H1 (cell line): ENCODE results near the gene GRK5. TPM values are rescaled to one million over a fixed set of nuclear protein-coding genes. Genes with fewer than 3 reads are reported as not detected.

Source experiments
- EGR1 ChIP-seq: IDR thresholded peaks from 2 replicates; pipeline ENCODE4 v1.6.1; 2011; ENCODE audit warnings: low read depth, low read length, borderline replicate concordance
- SIRT6 ChIP-seq: IDR thresholded peaks from one replicate; pipeline ENCODE4 v1.7.1; 2012; ENCODE audit warnings: low read length, inconsistent platforms
- polyA plus RNA-seq, 7 experiments: library from polyadenylated mRNA; depleted of rRNA in 3 of 7; stranded (reverse) in 5 of 7; unstranded in 2 of 7; fragments of >200 nt in 5 of 7; fragments of 200-250 nt in 2 of 7; gene quantifications; 1 replicate in 5 of 7; 2 replicates in 1 of 7; 4 replicates in 1 of 7; pipeline versions ENCODE4 v1.2.1 to v1.2.3, GENCODE V29; 2011 to 2013; ENCODE audit warnings: missing spikeins in 2 of 7, mixed read lengths in 2 of 7
- total RNA-seq: library from RNA; stranded (reverse); fragmentation: NEBNext Ultra II Directional; extraction: Animal tissue kit (Norgen Biotek cat#: 25700); gene quantifications from 2 replicates; pipeline ENCODE4 v1.2.1, GENCODE V29; 2021
- TF ChIP-seq, protein P1 (sequence below): fragments of 300-600 bp; sonication (generic); IDR thresholded peaks from 2 replicates; pipeline ENCODE4 v1.7.1; 2012; ENCODE audit warnings: low read length, moderate library complexity, mild to moderate bottlenecking, inconsistent platforms; ENCODE audit not compliant: insufficient replicate concordance

GRK5 gene
- total and polyA plus RNA-seq, 2 of the 8 experiments (the other 6 are each of a cell fraction or from before 2014, with no cell fraction given): 0.54 to 2.5 TPM

DNA sequence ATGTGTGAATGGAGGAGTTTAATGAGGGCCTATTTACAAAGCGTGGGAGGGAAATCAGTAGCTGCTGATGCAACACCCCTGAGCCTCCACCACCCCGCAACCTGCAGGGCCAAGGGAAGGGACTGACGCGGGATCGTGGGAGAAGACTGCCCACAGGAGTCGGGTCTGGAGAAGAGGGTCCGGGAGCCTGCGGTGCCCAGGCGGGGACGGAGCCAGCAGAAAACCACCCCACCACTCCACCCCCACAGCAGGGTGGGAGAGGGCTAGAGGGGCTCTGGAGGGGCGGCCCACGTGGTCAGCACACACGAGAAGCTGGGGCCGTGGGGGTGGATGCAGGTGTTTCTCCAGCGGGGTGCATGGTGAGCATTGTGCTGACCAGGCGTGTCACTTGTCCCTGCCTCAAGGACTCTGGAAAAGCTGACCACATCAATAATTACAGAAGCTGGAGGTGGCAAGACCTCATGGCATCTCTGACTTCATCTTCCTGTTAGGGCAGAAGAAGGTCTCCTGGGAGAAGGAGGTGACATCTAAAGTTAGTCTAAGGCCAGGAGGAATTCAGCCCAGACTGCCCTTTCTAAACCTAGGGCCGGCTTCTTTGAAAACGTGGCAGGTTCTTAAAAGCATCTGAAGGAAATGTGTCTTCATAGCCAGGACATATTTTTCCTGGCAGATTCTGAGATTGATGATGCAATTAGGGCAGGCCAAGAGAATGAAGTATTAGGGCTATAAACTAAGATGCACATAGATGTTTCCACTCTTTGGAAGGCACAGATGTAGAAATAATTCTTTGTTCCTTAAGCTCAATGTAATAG lies 184.3 kb downstream of the GRK5 start (continued):
- TF ChIP-seq, protein P1, sequence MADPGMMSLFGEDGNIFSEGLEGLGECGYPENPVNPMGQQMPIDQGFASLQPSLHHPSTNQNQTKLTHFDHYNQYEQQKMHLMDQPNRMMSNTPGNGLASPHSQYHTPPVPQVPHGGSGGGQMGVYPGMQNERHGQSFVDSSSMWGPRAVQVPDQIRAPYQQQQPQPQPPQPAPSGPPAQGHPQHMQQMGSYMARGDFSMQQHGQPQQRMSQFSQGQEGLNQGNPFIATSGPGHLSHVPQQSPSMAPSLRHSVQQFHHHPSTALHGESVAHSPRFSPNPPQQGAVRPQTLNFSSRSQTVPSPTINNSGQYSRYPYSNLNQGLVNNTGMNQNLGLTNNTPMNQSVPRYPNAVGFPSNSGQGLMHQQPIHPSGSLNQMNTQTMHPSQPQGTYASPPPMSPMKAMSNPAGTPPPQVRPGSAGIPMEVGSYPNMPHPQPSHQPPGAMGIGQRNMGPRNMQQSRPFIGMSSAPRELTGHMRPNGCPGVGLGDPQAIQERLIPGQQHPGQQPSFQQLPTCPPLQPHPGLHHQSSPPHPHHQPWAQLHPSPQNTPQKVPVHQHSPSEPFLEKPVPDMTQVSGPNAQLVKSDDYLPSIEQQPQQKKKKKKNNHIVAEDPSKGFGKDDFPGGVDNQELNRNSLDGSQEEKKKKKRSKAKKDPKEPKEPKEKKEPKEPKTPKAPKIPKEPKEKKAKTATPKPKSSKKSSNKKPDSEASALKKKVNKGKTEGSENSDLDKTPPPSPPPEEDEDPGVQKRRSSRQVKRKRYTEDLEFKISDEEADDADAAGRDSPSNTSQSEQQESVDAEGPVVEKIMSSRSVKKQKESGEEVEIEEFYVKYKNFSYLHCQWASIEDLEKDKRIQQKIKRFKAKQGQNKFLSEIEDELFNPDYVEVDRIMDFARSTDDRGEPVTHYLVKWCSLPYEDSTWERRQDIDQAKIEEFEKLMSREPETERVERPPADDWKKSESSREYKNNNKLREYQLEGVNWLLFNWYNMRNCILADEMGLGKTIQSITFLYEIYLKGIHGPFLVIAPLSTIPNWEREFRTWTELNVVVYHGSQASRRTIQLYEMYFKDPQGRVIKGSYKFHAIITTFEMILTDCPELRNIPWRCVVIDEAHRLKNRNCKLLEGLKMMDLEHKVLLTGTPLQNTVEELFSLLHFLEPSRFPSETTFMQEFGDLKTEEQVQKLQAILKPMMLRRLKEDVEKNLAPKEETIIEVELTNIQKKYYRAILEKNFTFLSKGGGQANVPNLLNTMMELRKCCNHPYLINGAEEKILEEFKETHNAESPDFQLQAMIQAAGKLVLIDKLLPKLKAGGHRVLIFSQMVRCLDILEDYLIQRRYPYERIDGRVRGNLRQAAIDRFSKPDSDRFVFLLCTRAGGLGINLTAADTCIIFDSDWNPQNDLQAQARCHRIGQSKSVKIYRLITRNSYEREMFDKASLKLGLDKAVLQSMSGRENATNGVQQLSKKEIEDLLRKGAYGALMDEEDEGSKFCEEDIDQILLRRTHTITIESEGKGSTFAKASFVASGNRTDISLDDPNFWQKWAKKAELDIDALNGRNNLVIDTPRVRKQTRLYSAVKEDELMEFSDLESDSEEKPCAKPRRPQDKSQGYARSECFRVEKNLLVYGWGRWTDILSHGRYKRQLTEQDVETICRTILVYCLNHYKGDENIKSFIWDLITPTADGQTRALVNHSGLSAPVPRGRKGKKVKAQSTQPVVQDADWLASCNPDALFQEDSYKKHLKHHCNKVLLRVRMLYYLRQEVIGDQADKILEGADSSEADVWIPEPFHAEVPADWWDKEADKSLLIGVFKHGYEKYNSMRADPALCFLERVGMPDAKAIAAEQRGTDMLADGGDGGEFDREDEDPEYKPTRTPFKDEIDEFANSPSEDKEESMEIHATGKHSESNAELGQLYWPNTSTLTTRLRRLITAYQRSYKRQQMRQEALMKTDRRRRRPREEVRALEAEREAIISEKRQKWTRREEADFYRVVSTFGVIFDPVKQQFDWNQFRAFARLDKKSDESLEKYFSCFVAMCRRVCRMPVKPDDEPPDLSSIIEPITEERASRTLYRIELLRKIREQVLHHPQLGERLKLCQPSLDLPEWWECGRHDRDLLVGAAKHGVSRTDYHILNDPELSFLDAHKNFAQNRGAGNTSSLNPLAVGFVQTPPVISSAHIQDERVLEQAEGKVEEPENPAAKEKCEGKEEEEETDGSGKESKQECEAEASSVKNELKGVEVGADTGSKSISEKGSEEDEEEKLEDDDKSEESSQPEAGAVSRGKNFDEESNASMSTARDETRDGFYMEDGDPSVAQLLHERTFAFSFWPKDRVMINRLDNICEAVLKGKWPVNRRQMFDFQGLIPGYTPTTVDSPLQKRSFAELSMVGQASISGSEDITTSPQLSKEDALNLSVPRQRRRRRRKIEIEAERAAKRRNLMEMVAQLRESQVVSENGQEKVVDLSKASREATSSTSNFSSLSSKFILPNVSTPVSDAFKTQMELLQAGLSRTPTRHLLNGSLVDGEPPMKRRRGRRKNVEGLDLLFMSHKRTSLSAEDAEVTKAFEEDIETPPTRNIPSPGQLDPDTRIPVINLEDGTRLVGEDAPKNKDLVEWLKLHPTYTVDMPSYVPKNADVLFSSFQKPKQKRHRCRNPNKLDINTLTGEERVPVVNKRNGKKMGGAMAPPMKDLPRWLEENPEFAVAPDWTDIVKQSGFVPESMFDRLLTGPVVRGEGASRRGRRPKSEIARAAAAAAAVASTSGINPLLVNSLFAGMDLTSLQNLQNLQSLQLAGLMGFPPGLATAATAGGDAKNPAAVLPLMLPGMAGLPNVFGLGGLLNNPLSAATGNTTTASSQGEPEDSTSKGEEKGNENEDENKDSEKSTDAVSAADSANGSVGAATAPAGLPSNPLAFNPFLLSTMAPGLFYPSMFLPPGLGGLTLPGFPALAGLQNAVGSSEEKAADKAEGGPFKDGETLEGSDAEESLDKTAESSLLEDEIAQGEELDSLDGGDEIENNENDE: no peak
- TF ChIP-seq SIRT6: no peak
- no peak for TF ChIP-seq EGR1
- TF ChIP-seq, all 59 proteins: peak for 0
